Measurements from ENCODE around the gene TXNDC17.

DNA sequence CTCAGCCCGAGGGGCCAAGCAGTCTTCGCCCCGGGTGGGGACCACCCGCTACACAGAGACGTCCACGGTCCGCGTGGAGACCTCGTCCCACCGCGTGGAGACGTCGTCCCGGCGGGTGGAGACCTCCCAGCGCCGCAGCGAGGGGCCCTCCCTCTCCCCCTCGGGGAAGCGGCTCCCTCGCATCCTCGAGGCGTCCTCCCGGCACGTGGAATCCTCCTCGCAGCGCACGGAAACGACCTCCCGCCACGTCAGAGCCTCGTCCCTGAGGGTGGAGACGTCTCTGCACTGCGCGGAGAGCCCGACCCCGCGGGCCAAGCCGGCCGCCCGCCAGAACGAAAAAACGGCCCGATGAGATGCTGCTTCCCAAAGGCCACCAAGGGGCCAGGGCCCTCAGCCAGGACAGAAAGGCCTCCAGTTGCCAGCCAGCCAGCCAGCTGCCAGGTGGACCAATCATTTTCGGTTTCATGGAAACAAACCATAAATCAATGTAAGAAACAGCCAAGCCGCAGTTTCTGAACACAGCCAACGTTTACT is 11.1 kb downstream of the TXNDC17 start:
- TF ChIP-seq, protein P1, sequence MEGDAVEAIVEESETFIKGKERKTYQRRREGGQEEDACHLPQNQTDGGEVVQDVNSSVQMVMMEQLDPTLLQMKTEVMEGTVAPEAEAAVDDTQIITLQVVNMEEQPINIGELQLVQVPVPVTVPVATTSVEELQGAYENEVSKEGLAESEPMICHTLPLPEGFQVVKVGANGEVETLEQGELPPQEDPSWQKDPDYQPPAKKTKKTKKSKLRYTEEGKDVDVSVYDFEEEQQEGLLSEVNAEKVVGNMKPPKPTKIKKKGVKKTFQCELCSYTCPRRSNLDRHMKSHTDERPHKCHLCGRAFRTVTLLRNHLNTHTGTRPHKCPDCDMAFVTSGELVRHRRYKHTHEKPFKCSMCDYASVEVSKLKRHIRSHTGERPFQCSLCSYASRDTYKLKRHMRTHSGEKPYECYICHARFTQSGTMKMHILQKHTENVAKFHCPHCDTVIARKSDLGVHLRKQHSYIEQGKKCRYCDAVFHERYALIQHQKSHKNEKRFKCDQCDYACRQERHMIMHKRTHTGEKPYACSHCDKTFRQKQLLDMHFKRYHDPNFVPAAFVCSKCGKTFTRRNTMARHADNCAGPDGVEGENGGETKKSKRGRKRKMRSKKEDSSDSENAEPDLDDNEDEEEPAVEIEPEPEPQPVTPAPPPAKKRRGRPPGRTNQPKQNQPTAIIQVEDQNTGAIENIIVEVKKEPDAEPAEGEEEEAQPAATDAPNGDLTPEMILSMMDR (IDR thresholded peaks at IDR 0.05 in 2 of 3, conservative IDR thresholded peaks at IDR 0.05 in 1 of 3; ENCODE audit: insufficient read depth in 2 of 3, low read depth in 1 of 3, low read length in 3 of 3): no peak
- TF ChIP-seq, protein P2, sequence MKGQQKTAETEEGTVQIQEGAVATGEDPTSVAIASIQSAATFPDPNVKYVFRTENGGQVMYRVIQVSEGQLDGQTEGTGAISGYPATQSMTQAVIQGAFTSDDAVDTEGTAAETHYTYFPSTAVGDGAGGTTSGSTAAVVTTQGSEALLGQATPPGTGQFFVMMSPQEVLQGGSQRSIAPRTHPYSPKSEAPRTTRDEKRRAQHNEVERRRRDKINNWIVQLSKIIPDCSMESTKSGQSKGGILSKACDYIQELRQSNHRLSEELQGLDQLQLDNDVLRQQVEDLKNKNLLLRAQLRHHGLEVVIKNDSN (CRISPR knock-in tag; IDR thresholded peaks at IDR 0.05): no peak
- TF ChIP-seq AFF1 (IDR thresholded peaks at IDR 0.05; ENCODE audit: low read depth in 1 of 2, partially characterized antibody in 2 of 2): no peak
- no peak for TF ChIP-seq CBX2 (IDR thresholded peaks at IDR 0.05; ENCODE audit: insufficient read depth, low read length, poor library complexity, severe bottlenecking)
- TF ChIP-seq ZBTB7A (IDR thresholded peaks at IDR 0.05; ENCODE audit: borderline replicate concordance, control insufficient read depth, low read depth, low read length): no peak
- TF ChIP-seq ETV5 (CRISPR knock-in tag; IDR thresholded peaks at IDR 0.05; ENCODE audit: low read depth): no peak
- TF ChIP-seq POU5F1 (IDR thresholded peaks at IDR 0.05; ENCODE audit: borderline replicate concordance, low read depth, low read length, partially characterized antibody): no peak

Measured in K562 (cell line).